ENCODE data around the gene TMA7B.

DNA sequence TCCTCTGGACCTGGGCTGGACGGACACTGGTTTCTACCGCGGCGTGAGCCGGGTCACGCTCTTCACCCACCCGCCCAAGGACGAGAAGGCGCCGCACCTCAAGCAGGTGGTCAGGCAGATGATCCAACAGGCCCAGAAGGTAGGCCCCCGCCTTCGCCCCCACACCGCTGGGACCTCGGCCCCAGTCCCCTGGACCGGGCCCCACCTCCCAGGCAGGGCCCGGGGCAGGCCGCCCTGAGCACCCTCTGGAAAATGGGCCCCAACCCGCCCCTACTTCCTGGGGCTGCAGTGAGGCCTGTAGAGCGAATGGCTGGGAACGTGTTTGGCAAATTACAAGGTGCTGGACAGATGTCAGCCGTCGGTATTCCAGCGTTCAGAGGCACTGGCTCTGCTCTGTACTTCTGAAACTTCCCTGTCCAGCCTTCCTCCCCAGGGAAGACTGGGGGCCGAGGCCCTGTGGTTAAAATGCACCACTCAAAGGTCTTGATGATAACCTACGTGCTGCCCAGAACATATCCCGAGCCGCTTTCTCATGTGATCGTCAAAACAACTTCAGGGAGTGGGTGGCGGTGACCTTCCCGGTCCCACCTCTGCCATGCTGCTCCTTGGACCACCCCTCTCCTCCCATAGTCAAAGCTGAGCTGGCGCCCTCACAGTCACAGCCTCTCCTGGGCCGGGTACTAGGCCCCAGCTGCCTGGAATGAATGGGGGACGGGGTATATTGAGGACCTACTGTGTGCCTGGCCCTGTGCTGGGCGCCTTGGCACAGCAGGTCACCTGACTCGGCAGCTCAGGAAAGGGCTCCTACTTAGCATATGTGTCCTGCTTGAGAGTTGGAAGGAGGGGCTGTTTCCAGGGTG is 35.4 kb downstream of the TMA7B start:
- TF ChIP-seq CTCF (IDR thresholded peaks at IDR 0.05): no peak
- TF ChIP-seq EZH2 (IDR thresholded peaks at IDR 0.05; ENCODE audit: borderline replicate concordance, insufficient read depth, low read depth, low read length, poor library complexity, severe bottlenecking): no peak

Data from B cell (primary cell).